GM12878 (cell line): ENCODE data around the gene OXCT1. TPM values are rescaled to one million over a fixed set of nuclear protein-coding genes. Genes with fewer than 3 reads are reported as not detected.

ENCODE experiments used
- ATAC-seq: fragments of 200-7000 bp; cut with Tn5 transposase; 3 replicates; pipeline ENCODE4 v1.9.1; 2020; ENCODE audit warnings: mild to moderate bottlenecking, moderate library complexity
- BruUV-seq: library from RNA; stranded (reverse); fragments of 400-500 nt; replicated peaks from 2 replicates; lab custom pipeline; 2021; lab: Mats Ljungman, UMichigan
- CTCF ChIA-PET: fragments of 300-600 bp; sonication (Branson Sonifier 250); formaldehyde crosslinking; extraction: SDS; loops from one replicate; lab custom pipeline; 2021; ENCODE audit warnings: inconsistent platforms; lab: Yijun Ruan, JAX
- POLR2A ChIA-PET: fragments of 350-600 bp; formaldehyde crosslinking; extraction: SDS; loops from one replicate; lab custom pipeline; 2021; ENCODE audit warnings: inconsistent platforms; lab: Charles Lee
- RAD21 ChIA-PET: fragments of 300-600 bp; sonication (Branson Sonifier 250); formaldehyde crosslinking; loops from one replicate; lab custom pipeline; 2023; ENCODE audit warnings: antibody characterized with exemption; ENCODE audit not compliant: unreplicated experiment; lab: Charles Lee
- SMC1A ChIA-PET: fragments of 300-600 bp; sonication (Branson Sonifier 250); formaldehyde crosslinking; loops from one replicate; lab custom pipeline; 2023; ENCODE audit not compliant: unreplicated experiment, uncharacterized antibody; lab: Charles Lee
- DNase-seq: peaks from one replicate; pipeline ENCODE4 v3.0.0-alpha.2; 2011; ENCODE audit warnings: low read depth, low spot score
- FAIRE-seq: peaks from 3 replicates; lab custom pipeline; 2011; peaks lifted over from hg19 to GRCh38; lab: Jason Lieb, UNC
- H2AFZ ChIP-seq: 2 replicates; pipeline ENCODE4 v1.6.0; 2011; ENCODE audit warnings: low read depth, low read length, control low read depth; ENCODE audit not compliant: control insufficient read depth
- H3K27ac ChIP-seq: 2 replicates; pipeline ENCODE4 v1.5.1; 2011; ENCODE audit warnings: control low read depth; ENCODE audit not compliant: control insufficient read depth, insufficient read depth
- H3K27me3 ChIP-seq, 2 experiments: replicated peaks in 1 of 2; 2 replicates each; pipeline versions ENCODE4 v1.6.0 to v1.6.1; 2011; ENCODE audit warnings: low read length in 1 of 2; ENCODE audit not compliant: control insufficient read depth in 2 of 2, insufficient read depth in 2 of 2
- H3K36me3 ChIP-seq, 2 experiments: 2 replicates each; pipeline ENCODE4 v1.5.1; 2011; ENCODE audit warnings: low read length in 1 of 2; ENCODE audit not compliant: control insufficient read depth in 2 of 2, insufficient read depth in 2 of 2
- H3K4me1 ChIP-seq: 2 replicates; pipeline ENCODE4 v1.6.1; 2011; ENCODE audit warnings: mild to moderate bottlenecking, low read length, moderate library complexity, mixed read lengths; ENCODE audit not compliant: control insufficient read depth, insufficient read depth
- H3K4me2 ChIP-seq: 2 replicates; pipeline ENCODE4 v1.6.0; 2011; ENCODE audit warnings: control low read depth; ENCODE audit not compliant: control insufficient read depth, insufficient read depth
- H3K4me3 ChIP-seq: fragments of 200-600 bp; sonication (generic); 2 replicates; pipeline ENCODE4 v1.5.1; 2016
- H3K79me2 ChIP-seq: 2 replicates; pipeline ENCODE4 v1.6.0; 2011; ENCODE audit warnings: low read length; ENCODE audit not compliant: control insufficient read depth, insufficient read depth
- H3K9ac ChIP-seq: 2 replicates; pipeline ENCODE4 v1.8.0; 2011; ENCODE audit warnings: low read length, control low read depth, mixed read lengths; ENCODE audit not compliant: control insufficient read depth, insufficient read depth
- H3K9me3 ChIP-seq: replicated peaks from 3 replicates; pipeline ENCODE4 v1.5.1; 2011; ENCODE audit warnings: mild to moderate bottlenecking, low read length; ENCODE audit not compliant: control insufficient read depth, insufficient read depth
- H4K20me1 ChIP-seq: 2 replicates; pipeline ENCODE4 v1.6.0; 2011; ENCODE audit not compliant: control insufficient read depth, insufficient read depth
- ATF7 ChIP-seq: fragments of 450-650 bp; IDR thresholded peaks from 2 replicates; pipeline ENCODE4 v1.6.1; 2016; ENCODE audit warnings: low read depth, mild to moderate bottlenecking
- BHLHE40 ChIP-seq, 2 experiments: fragments of 450-650 bp in 1 of 2; IDR thresholded peaks; 2 replicates each; pipeline ENCODE4 v1.6.1; 2011 to 2017; ENCODE audit warnings: low read depth in 2 of 2, borderline replicate concordance in 1 of 2, improper control_type of control experiment in 1 of 2, low read length in 1 of 2, mild to moderate bottlenecking in 1 of 2
- CEBPB ChIP-seq, 2 experiments: fragments of 150-350 bp in 1 of 2; IDR thresholded peaks; 2 replicates each; pipeline ENCODE4 v1.6.1; 2012 to 2014; ENCODE audit warnings: low read depth in 2 of 2, low read length in 2 of 2, borderline replicate concordance in 1 of 2, inconsistent platforms in 1 of 2
- FOXK2 ChIP-seq: fragments of 450-650 bp; IDR thresholded peaks from 2 replicates; pipeline ENCODE4 v1.6.1; 2017; ENCODE audit warnings: mild to moderate bottlenecking, moderate library complexity
- JUNB ChIP-seq: IDR thresholded peaks from 2 replicates; pipeline ENCODE4 v1.6.1; 2016; ENCODE audit warnings: antibody characterized with exemption, mild to moderate bottlenecking
- JUND ChIP-seq: IDR thresholded peaks from 2 replicates; pipeline ENCODE4 v1.6.1; 2012; ENCODE audit warnings: low read depth, mild to moderate bottlenecking, low read length, improper control_type of control experiment, moderate library complexity
- NFXL1 ChIP-seq: fragments of 450-650 bp; IDR thresholded peaks from 2 replicates; pipeline ENCODE4 v1.6.1; 2017; ENCODE audit warnings: antibody characterized with exemption, mild to moderate bottlenecking, borderline replicate concordance
- POU2F2 ChIP-seq: IDR thresholded peaks from 3 replicates; pipeline ENCODE4 v1.6.1; 2011; ENCODE audit warnings: low read depth, mild to moderate bottlenecking, low read length, borderline replicate concordance
- RFX5 ChIP-seq: IDR thresholded peaks from 2 replicates; pipeline ENCODE4 v1.6.1; 2011; ENCODE audit warnings: low read depth, low read length, improper control_type of control experiment
- SMARCA5 ChIP-seq: fragments of 450-650 bp; IDR thresholded peaks from 2 replicates; pipeline ENCODE4 v1.6.1; 2017; ENCODE audit warnings: mild to moderate bottlenecking
- STAT1 ChIP-seq: fragments of 450-650 bp; conservative IDR thresholded peaks from 2 replicates; pipeline ENCODE4 v1.6.1; 2014; ENCODE audit warnings: antibody characterized with exemption, mild to moderate bottlenecking
- ZZZ3 ChIP-seq: IDR thresholded peaks from 2 replicates; pipeline ENCODE4 v1.6.1; 2011; ENCODE audit warnings: low read depth; ENCODE audit not compliant: control insufficient read depth, insufficient read length
- in situ Hi-C: fragments of 300-500 bp; cut with MboI; formaldehyde crosslinking; loops from 9 replicates; pipeline ENCODE4 v1.14.3; 2018; ENCODE audit warnings: mixed read lengths
- intact Hi-C: fragments of 100-400 bp; cut with micrococcal nuclease; formaldehyde crosslinking; loops from one replicate; pipeline ENCODE4 v1.14.2; 2022; ENCODE audit not compliant: unreplicated experiment
- polyA plus RNA-seq, 11 experiments: library from polyadenylated mRNA; depleted of rRNA in 4 of 11; unstranded in 6 of 11; stranded (reverse) in 5 of 11; fragments of >200 nt; fragmentation: Nextera tagmentation in 4 of 11; fragmentation: Illumina TruSeq in 1 of 11; extraction: Ambion mirVana in 4 of 11; extraction: Trizol in 1 of 11; gene quantifications; 1 replicate in 1 of 11; 2 replicates in 10 of 11; pipeline versions ENCODE4 v1.2.1 to v1.2.3, GENCODE V29; 2011 to 2016; ENCODE audit warnings: inconsistent platforms in 2 of 11, missing spikeins in 2 of 11, low read depth in 1 of 11
- total RNA-seq, 4 experiments: library from RNA; depleted of rRNA in 3 of 4; stranded (reverse); fragments of >200 nt in 3 of 4; fragmentation: Illumina TruSeq in 1 of 4; extraction: Trizol in 1 of 4; gene quantifications; 2 replicates each; pipeline versions ENCODE4 v1.2.1 to v1.2.3, GENCODE V29; 2013 to 2021

OXCT1 gene
- total and polyA plus RNA-seq, 10 of the 15 experiments (the other 5 are each of a cell fraction or from before 2014, with no cell fraction given) = 46.9 to 103 (median 70.5) TPM

DNA sequence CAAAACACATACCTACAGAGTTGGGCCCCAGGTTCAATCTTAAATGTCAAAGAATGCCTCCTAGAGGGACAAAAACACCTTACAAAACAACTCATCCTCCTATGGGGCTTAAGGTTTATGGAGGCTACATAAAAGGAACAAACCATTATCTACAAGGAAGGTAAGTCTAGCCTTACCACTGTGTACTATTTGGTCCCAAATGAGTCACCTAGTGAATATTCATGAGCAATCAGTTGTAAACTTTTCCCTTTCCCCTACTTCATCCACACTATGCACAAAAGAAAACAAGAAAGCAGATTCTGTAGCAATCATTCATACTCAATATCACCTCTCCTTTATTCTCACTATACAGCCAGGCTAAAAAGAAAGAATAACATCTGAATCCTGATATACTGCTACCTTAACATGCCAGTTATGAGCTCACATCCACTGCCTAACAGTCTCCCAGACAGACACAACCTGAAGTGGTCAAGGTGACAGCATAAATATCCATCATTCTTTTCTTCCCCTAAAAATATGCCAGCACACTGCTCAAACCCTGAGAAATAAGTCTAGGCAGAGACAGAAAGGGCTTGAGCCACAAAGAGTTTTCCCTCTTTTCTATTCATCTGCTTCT is 6.2 kb downstream of the OXCT1 start:
- no peak overlapping the region for H3K27ac ChIP-seq
- no peaks in the 10 kb centered on the region for H3K9me3 ChIP-seq
- H3K4me1 ChIP-seq = no peaks in the 10 kb centered on the region; the same call in 1 of the 2 replicates
- H3K79me2 ChIP-seq = peaks cover 30% of the 10 kb centered on the region
- DNase-seq = no peak
- no TSS peak for BruUV-seq
- H4K20me1 ChIP-seq = no peaks in the 10 kb centered on the region
- peaks cover 0 to under 1% of the 10 kb centered on the region in 2 experiments; a peak in 1 of 4 replicates for H3K36me3 ChIP-seq
- H3K4me2 ChIP-seq = no peak overlapping the region
- no peak overlapping the region; the same call in 1 of the 2 replicates for H2AFZ ChIP-seq
- H3K9ac ChIP-seq = no peak overlapping the region
- TF ChIP-seq ZZZ3 (no peak), ATF7 (peak; percentile 87), JUNB (peak; percentile 16; the same call in 1 of the 2 replicates), BHLHE40 (IDR thresholded peaks at IDR 0.05; ENCODE audit: borderline replicate concordance in 1 of 2, low read depth in 2 of 2, low read length in 1 of 2) (peak; percentile 24 to 32; a peak in 2 of 4 replicates), STAT1 (no peak), POU2F2 (peak; percentile 76; the same call in 1 of the 3 replicates), SMARCA5 (no peak), FOXK2 (peak; percentile 86), NFXL1 (no peak), JUND (peak; percentile 44; the same call in 1 of the 2 replicates), RFX5 (no peak), CEBPB (IDR thresholded peaks at IDR 0.05; ENCODE audit: borderline replicate concordance in 1 of 2, low read depth in 2 of 2, low read length in 2 of 2) (no peak)
- TF ChIP-seq, all 136 proteins: peak for 6
- ATAC-seq (peak; percentile 81), FAIRE-seq (no peak)
- ChIA-PET POLR2A (no interaction called here), RAD21 (interaction anchor here (0.6 to 1.5 kb wide), 4 partner anchors 20 to 946 kb away, joined by 3 to 4 read pairs (median 3); partner anchors contain the start of gene GHR), SMC1A (interaction anchor here (1.0 to 4.1 kb wide), 7 partner anchors 8 to 194 kb away, joined by 3 to 16 read pairs (median 4); partner anchors contain the start of gene RIMOC1), CTCF (interaction anchor here (0.9 to 5.7 kb wide), 6 partner anchors 8 to 1045 kb away, joined by 3 to 57 read pairs (median 4); no protein-coding TSS in a partner anchor)
- Histone ChIP-seq H3K4me3 (no peak overlapping the region), H3K27me3 (no peaks in the 10 kb centered on the region)
- in situ Hi-C loops (no loop called here), intact Hi-C loops (no loop called here)
